ENCODE results near the gene STOML2.

The STOML2 gene

DNA sequence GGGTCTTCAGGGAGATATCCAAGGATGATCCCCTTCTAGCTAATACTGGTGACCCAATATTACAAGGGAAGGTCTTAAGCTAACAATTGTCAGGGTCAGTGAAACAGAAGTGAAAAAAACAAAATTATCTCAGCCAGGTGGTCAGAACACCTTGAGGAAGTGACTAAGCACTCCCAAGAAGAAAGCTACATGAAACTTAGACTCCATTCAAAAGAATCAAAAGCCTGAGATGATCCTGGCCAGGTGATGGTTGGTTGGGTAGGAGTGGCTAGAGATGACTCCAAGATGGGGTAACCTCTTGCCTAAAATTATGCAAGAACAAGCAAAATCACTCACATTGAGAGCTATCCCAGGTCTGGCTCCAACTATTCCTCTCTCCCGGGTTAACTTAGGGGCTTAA, 35.9 kb downstream of the STOML2 start:
- H3K4me2 ChIP-seq (ENCODE audit: low read length): no peak overlapping the region
- H3K79me2 ChIP-seq (ENCODE audit: control insufficient read depth, insufficient read depth, low read length): peaks cover 59% of the 10 kb centered on the region
- no peak overlapping the region for H2AK5ac ChIP-seq (ENCODE audit: low read length)
- no peak overlapping the region for H3K18ac ChIP-seq (ENCODE audit: low read length)
- no peak overlapping the region for H2BK15ac ChIP-seq (replicated peaks; ENCODE audit: low read depth)
- no peak overlapping the region for H3K56ac ChIP-seq (ENCODE audit: low read length)
- no peak overlapping the region for H2BK5ac ChIP-seq (ENCODE audit: low read length)
- peaks cover 51% of the 10 kb centered on the region for H3K36me3 ChIP-seq (ENCODE audit: control insufficient read depth, insufficient read depth, low read length)
- no peak overlapping the region for H3K4me3 ChIP-seq (ENCODE audit: low read length)
- H2BK120ac ChIP-seq (ENCODE audit: low read depth, low read length): no peak overlapping the region
- no peak overlapping the region for H4K8ac ChIP-seq (ENCODE audit: low read depth, low read length)
- peaks cover 33% of the 10 kb centered on the region for H3K79me1 ChIP-seq (ENCODE audit: low read length)
- no peak overlapping the region for H3K4ac ChIP-seq (ENCODE audit: low read depth, low read length)
- no peaks in the 10 kb centered on the region for H3K27me3 ChIP-seq (ENCODE audit: insufficient read depth, low read length, poor library complexity)
- H3K23ac ChIP-seq (ENCODE audit: low read length): no peak overlapping the region
- no CpG with 5 or more reads among the region's 1 CpG for WGBS (ENCODE audit: extremely low coverage, insufficient coverage, low lambda C conversion rate)
- H3K27ac ChIP-seq (ENCODE audit: low read depth, low read length): no peak overlapping the region
- DNase-seq: no peak
- H3K9ac ChIP-seq (ENCODE audit: low read length): no peak overlapping the region
- peaks cover 9% of the 10 kb centered on the region for H3K4me1 ChIP-seq (ENCODE audit: control insufficient read depth, low read depth, low read length)
- H4K5ac ChIP-seq (ENCODE audit: low read length): no peak overlapping the region

- H2BK5ac ChIP-seq (ENCODE audit: low read length): no peak overlapping the region
- no peak overlapping the region for H3K4ac ChIP-seq (ENCODE audit: low read depth, low read length)
- H3K27me3 ChIP-seq (ENCODE audit: insufficient read depth, low read length, poor library complexity): no peaks in the 10 kb centered on the region
- H4K5ac ChIP-seq (ENCODE audit: low read length): no peak overlapping the region
- peaks cover 34% of the 10 kb centered on the region for H3K79me1 ChIP-seq (ENCODE audit: low read length)
- no peak overlapping the region for H3K23ac ChIP-seq (ENCODE audit: low read length)
- DNase-seq: no peak
- no peaks in the 10 kb centered on the region for H3K4me1 ChIP-seq (ENCODE audit: control insufficient read depth, low read depth, low read length)
- no peak overlapping the region for H3K56ac ChIP-seq (ENCODE audit: low read length)
- no peak overlapping the region for H2AK5ac ChIP-seq (ENCODE audit: low read length)
- no peak overlapping the region for H3K18ac ChIP-seq (ENCODE audit: low read length)
- H3K79me2 ChIP-seq (ENCODE audit: control insufficient read depth, insufficient read depth, low read length): peaks cover 4% of the 10 kb centered on the region
- H3K4me2 ChIP-seq (ENCODE audit: low read length): no peak overlapping the region
- H4K8ac ChIP-seq (ENCODE audit: low read depth, low read length): no peak overlapping the region
- WGBS (ENCODE audit: extremely low coverage, insufficient coverage, low lambda C conversion rate): no CpG with 5 or more reads among the region's 11 CpGs
- no peak overlapping the region for H3K27ac ChIP-seq (ENCODE audit: low read depth, low read length)
- H2BK15ac ChIP-seq (replicated peaks; ENCODE audit: low read depth): no peak overlapping the region
- no peak overlapping the region for H2BK120ac ChIP-seq (ENCODE audit: low read depth, low read length)
- no peak overlapping the region for H3K4me3 ChIP-seq (ENCODE audit: low read length)
- H3K36me3 ChIP-seq (ENCODE audit: control insufficient read depth, insufficient read depth, low read length): peaks cover 72% of the 10 kb centered on the region
- H3K9ac ChIP-seq (ENCODE audit: low read length): no peak overlapping the region
Observed at GRCh38 chr9:35060548-35061207, 42.3 kb downstream of the STOML2 start.

- H3K27me3 ChIP-seq (ENCODE audit: insufficient read depth, low read length, poor library complexity): no peaks in the 10 kb centered on the region
- no peak overlapping the region for H3K4ac ChIP-seq (ENCODE audit: low read depth, low read length)
- no peak overlapping the region for H3K4me3 ChIP-seq (ENCODE audit: low read length)
- H3K23ac ChIP-seq (ENCODE audit: low read length): no peak overlapping the region
- no peak overlapping the region for H3K18ac ChIP-seq (ENCODE audit: low read length)
- H3K27ac ChIP-seq (ENCODE audit: low read depth, low read length): no peak overlapping the region
- DNase-seq: no peak
- no peak overlapping the region for H2BK120ac ChIP-seq (ENCODE audit: low read depth, low read length)
- no CpG with 5 or more reads among the region's 10 CpGs for WGBS (ENCODE audit: extremely low coverage, insufficient coverage, low lambda C conversion rate)
- no peaks in the 10 kb centered on the region for H3K4me1 ChIP-seq (ENCODE audit: control insufficient read depth, low read depth, low read length)
- H3K36me3 ChIP-seq (ENCODE audit: control insufficient read depth, insufficient read depth, low read length): peaks cover 63% of the 10 kb centered on the region
- H3K4me2 ChIP-seq (ENCODE audit: low read length): no peak overlapping the region
- H4K8ac ChIP-seq (ENCODE audit: low read depth, low read length): no peak overlapping the region
- H2BK5ac ChIP-seq (ENCODE audit: low read length): no peak overlapping the region
- no peak overlapping the region for H2AK5ac ChIP-seq (ENCODE audit: low read length)
- no peak overlapping the region for H3K9ac ChIP-seq (ENCODE audit: low read length)
- H4K5ac ChIP-seq (ENCODE audit: low read length): no peak overlapping the region
- H3K79me2 ChIP-seq (ENCODE audit: control insufficient read depth, insufficient read depth, low read length): no peaks in the 10 kb centered on the region
- H3K79me1 ChIP-seq (ENCODE audit: low read length): peaks cover 28% of the 10 kb centered on the region
- no peak overlapping the region for H3K56ac ChIP-seq (ENCODE audit: low read length)
- no peak overlapping the region for H2BK15ac ChIP-seq (replicated peaks; ENCODE audit: low read depth)
Observed at GRCh38 chr9:35059438-35059837, 43.5 kb downstream of the STOML2 start.

GRCh38 chr9:35057271-35057620, 45.7 kb downstream of the STOML2 start:
- WGBS (ENCODE audit: extremely low coverage, insufficient coverage, low lambda C conversion rate): no CpG with 5 or more reads among the region's 8 CpGs
- H3K23ac ChIP-seq (ENCODE audit: low read length): no peak overlapping the region
- no peak overlapping the region for H3K9ac ChIP-seq (ENCODE audit: low read length)

DNA sequence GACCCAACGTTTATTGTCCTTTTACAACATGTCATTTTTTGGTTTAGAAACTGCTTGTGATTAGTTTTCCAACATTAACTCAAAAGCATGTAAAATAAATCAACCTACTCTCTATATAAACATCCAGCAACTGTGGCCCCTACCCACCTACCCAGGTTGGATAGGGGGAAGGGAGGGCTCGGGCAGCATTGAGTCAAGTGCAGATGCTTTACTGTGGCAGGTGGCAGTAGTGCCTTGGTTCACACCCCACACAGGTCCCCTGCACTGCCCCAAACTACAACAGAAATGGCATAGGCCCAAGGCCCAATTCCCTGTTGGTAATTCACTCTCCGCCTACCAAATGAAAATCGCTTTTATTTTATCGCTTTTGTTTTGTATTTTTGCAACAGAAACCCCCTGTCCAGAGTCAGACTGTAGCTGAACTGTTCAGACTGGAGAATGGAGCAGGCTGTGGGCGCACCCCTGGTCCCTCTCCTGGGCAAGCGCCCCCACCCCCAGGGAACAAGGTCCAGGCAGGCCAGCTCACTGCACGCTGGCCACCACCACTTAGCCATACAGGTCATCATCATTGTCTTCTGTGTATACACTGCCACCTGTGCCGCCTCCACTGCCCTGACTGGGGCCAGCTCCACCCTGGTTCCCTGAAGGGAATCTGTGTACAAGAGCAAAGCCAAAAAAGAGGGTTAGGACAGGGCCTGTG, 46.2 kb downstream of the STOML2 start:
- no peak overlapping the region for H3K4me2 ChIP-seq (ENCODE audit: low read length)
- no peak overlapping the region for H2AK5ac ChIP-seq (ENCODE audit: low read length)
- H2BK120ac ChIP-seq (ENCODE audit: low read depth, low read length): no peak overlapping the region
- no peak overlapping the region for H3K56ac ChIP-seq (ENCODE audit: low read length)
- peaks cover 14% of the 10 kb centered on the region for H3K79me1 ChIP-seq (ENCODE audit: low read length)
- no peak for DNase-seq
- no peak overlapping the region for H4K5ac ChIP-seq (ENCODE audit: low read length)
- H3K27ac ChIP-seq (ENCODE audit: low read depth, low read length): no peak overlapping the region
- no peak overlapping the region for H3K23ac ChIP-seq (ENCODE audit: low read length)
- H3K4me3 ChIP-seq (ENCODE audit: low read length): no peak overlapping the region
- WGBS (ENCODE audit: extremely low coverage, insufficient coverage, low lambda C conversion rate): no CpG with 5 or more reads among the region's 9 CpGs
- peaks cover 41% of the 10 kb centered on the region for H3K36me3 ChIP-seq (ENCODE audit: control insufficient read depth, insufficient read depth, low read length)
- no peak overlapping the region for H2BK15ac ChIP-seq (replicated peaks; ENCODE audit: low read depth)
- H4K8ac ChIP-seq (ENCODE audit: low read depth, low read length): no peak overlapping the region
- no peaks in the 10 kb centered on the region for H3K27me3 ChIP-seq (ENCODE audit: insufficient read depth, low read length, poor library complexity)
- no peak overlapping the region for H2BK5ac ChIP-seq (ENCODE audit: low read length)
- H3K4ac ChIP-seq (ENCODE audit: low read depth, low read length): no peak overlapping the region
- no peak overlapping the region for H3K9ac ChIP-seq (ENCODE audit: low read length)
- H3K79me2 ChIP-seq (ENCODE audit: control insufficient read depth, insufficient read depth, low read length): no peaks in the 10 kb centered on the region
- H3K4me1 ChIP-seq (ENCODE audit: control insufficient read depth, low read depth, low read length): no peaks in the 10 kb centered on the region
- H3K18ac ChIP-seq (ENCODE audit: low read length): no peak overlapping the region

More at GRCh38 chr9:35057271-35057620, 45.7 kb downstream of the STOML2 start:
- Histone ChIP-seq H3K79me1 (ENCODE audit: low read length) (peaks cover 18% of the 10 kb centered on the region), H3K4ac (ENCODE audit: low read depth, low read length) (no peak overlapping the region), H2AK5ac (ENCODE audit: low read length) (no peak overlapping the region), H3K4me1 (ENCODE audit: control insufficient read depth, low read depth, low read length) (no peaks in the 10 kb centered on the region), H3K18ac (ENCODE audit: low read length) (no peak overlapping the region), H3K4me2 (ENCODE audit: low read length) (no peak overlapping the region), H3K36me3 (ENCODE audit: control insufficient read depth, insufficient read depth, low read length) (peaks cover 46% of the 10 kb centered on the region), H3K79me2 (ENCODE audit: control insufficient read depth, insufficient read depth, low read length) (no peaks in the 10 kb centered on the region), H4K5ac (ENCODE audit: low read length) (no peak overlapping the region), H2BK5ac (ENCODE audit: low read length) (no peak overlapping the region), H4K8ac (ENCODE audit: low read depth, low read length) (no peak overlapping the region), H3K4me3 (ENCODE audit: low read length) (no peak overlapping the region), H3K27ac (ENCODE audit: low read depth, low read length) (no peak overlapping the region), H2BK15ac (replicated peaks; ENCODE audit: low read depth) (no peak overlapping the region), H3K27me3 (ENCODE audit: insufficient read depth, low read length, poor library complexity) (no peaks in the 10 kb centered on the region), H2BK120ac (ENCODE audit: low read depth, low read length) (no peak overlapping the region), H3K56ac (ENCODE audit: low read length) (no peak overlapping the region)
- no peak for DNase-seq
